Panc1 (cell line): ENCODE results near the gene ARHGEF10L. TPM values are rescaled to one million over a fixed set of nuclear protein-coding genes. Genes with fewer than 3 reads are reported as not detected.

Experiments used
- ATAC-seq: fragments of 200-7000 bp; cut with Tn5 transposase; 2 replicates; pipeline ENCODE4 v1.9.1; 2020; ENCODE audit warnings: mild to moderate bottlenecking, moderate library complexity
- BruUV-seq: library from RNA; stranded (reverse); fragments of 400-500 nt; replicated peaks from 2 replicates; lab custom pipeline; 2021; lab: Mats Ljungman, UMichigan
- CTCF ChIA-PET: fragments of 300-600 bp; sonication (Branson Sonifier 250); formaldehyde crosslinking; loops from one replicate; lab custom pipeline; 2022; ENCODE audit warnings: antibody characterized with exemption; lab: Charles Lee
- POLR2A ChIA-PET: fragments of 300-600 bp; sonication (Branson Sonifier 250); formaldehyde crosslinking; loops from one replicate; lab custom pipeline; 2022; ENCODE audit warnings: antibody characterized with exemption; lab: Charles Lee
- DNase-seq: peaks from one replicate; pipeline ENCODE4 v3.0.0-alpha.2; 2010; ENCODE audit warnings: low read depth, low spot score
- H3K27ac ChIP-seq: 2 replicates; pipeline ENCODE4 v1.5.1; 2011; ENCODE audit warnings: mild to moderate bottlenecking, low read length, inconsistent platforms
- H3K27me3 ChIP-seq: fragments of 200-500 bp; sonication (Bioruptor generic); 2 replicates; pipeline ENCODE4 v1.6.0; 2014; ENCODE audit warnings: low read length, inconsistent platforms; ENCODE audit not compliant: control insufficient read depth, insufficient read depth
- H3K36me3 ChIP-seq: fragments of 200-500 bp; sonication (Bioruptor generic); 2 replicates; pipeline ENCODE4 v1.5.1; 2014; ENCODE audit warnings: inconsistent platforms, mild to moderate bottlenecking, low read length, moderate library complexity; ENCODE audit not compliant: control insufficient read depth, insufficient read depth
- H3K4me1 ChIP-seq: 2 replicates; pipeline ENCODE4 v1.5.1; 2011; ENCODE audit warnings: inconsistent platforms, mild to moderate bottlenecking, low read length, moderate library complexity; ENCODE audit not compliant: control insufficient read depth, insufficient read depth
- H3K4me3 ChIP-seq, 2 experiments: 2 replicates each; pipeline ENCODE4 v1.5.1; 2011 to 2012; ENCODE audit warnings: low read depth in 2 of 2, low read length in 2 of 2, mild to moderate bottlenecking in 2 of 2, inconsistent platforms in 1 of 2, moderate library complexity in 1 of 2
- H3K9me3 ChIP-seq: fragments of 200-500 bp; sonication (Bioruptor generic); 2 replicates; pipeline ENCODE4 v1.5.1; 2014; ENCODE audit warnings: low read depth, mild to moderate bottlenecking, inconsistent platforms, low read length, moderate library complexity; ENCODE audit not compliant: control insufficient read depth, insufficient read depth
- POLR2AphosphoS5 ChIP-seq: IDR thresholded peaks from 2 replicates; pipeline ENCODE4 v1.6.1; 2012; ENCODE audit warnings: mild to moderate bottlenecking, low read depth, low read length, moderate library complexity
- SIN3A ChIP-seq: IDR thresholded peaks from 2 replicates; pipeline ENCODE4 v1.6.1; 2012; ENCODE audit warnings: low read depth, mild to moderate bottlenecking, low read length, moderate library complexity, borderline replicate concordance; ENCODE audit not compliant: insufficient read depth
- TCF7L2 ChIP-seq: IDR thresholded peaks from 2 replicates; pipeline ENCODE4 v1.6.1; 2011; ENCODE audit warnings: mild to moderate bottlenecking, low read depth, low read length, inconsistent platforms
- in situ Hi-C: cut with HindIII; loops from 2 replicates; pipeline ENCODE4 v1.10.0; 2016; ENCODE audit warnings: low sequenced_read_pairs, low pct_unique_long_range_greater_than_20kb
- intact Hi-C: fragments of 100-400 bp; cut with micrococcal nuclease; formaldehyde crosslinking; loops from one replicate; pipeline ENCODE4 v1.10.0; 2022; ENCODE audit not compliant: unreplicated experiment
- total RNA-seq: library from RNA; stranded (reverse); gene quantifications from one replicate; pipeline ENCODE4 v1.2.1, GENCODE V29; 2021; ENCODE audit not compliant: unreplicated experiment
- TF ChIP-seq, protein P1 (sequence below), 2 experiments: IDR thresholded peaks; 2 replicates each; pipeline ENCODE4 v1.6.1; 2011 to 2012; ENCODE audit warnings: low read depth in 2 of 2, control low read depth in 1 of 2, low read length in 1 of 2, mild to moderate bottlenecking in 1 of 2, moderate library complexity in 1 of 2; ENCODE audit not compliant: insufficient read depth in 1 of 2

Gene ARHGEF10L
- total RNA-seq, 1 experiment from 2014 or later: 5.9 TPM

DNA sequence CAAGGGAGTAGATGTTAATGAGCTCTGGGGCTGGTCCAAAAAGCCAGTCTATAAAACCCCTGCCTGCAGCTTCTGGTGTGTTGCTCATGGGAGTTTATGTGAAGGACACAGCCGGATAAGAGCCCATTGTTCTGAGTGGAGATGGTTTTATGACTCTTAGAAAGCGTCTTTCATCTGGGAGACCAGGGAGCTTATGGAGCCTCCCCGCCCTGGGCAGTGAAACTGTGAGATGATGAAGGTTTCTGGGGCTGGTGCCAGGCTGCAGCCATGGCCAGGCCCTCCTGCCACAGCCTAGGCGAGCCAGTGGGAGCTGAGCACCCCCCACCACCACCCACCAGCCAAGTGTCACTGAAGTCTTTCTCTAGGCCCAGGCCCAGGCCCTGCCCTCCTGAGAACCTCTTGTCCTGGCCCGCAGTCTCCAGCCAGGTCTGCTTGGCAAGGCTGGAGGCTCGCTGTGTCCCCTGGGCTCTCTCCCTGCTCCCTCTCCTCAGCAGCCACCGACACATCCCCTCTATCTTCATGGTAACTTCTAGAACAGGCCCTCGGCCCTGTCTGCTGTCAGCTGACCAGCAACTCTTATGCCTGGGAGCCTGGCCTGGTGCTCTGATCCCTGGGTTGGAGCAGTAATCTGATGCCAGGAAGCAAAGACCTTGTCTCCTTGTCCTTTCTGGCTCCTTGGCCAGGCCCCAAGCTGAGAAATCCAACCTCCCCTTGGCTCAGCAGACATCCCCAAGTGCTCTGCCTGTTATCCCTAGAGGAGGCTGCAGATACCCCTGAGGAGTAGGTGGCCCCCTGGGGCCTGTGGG is 7.6 kb upstream of the ARHGEF10L start:
- ChIA-PET CTCF (interaction anchor here (0.5 to 1.1 kb wide), 4 partner anchors 9 to 1381 kb away, joined by 3 to 7 read pairs (median 4); no protein-coding TSS in a partner anchor), POLR2A (no interaction called here)
- peak; percentile 74 for ATAC-seq
- in situ Hi-C loops (no loop called here), intact Hi-C loops (loop anchor here (1.0 kb wide), 1 partner anchor 24 kb away; no protein-coding TSS in a partner anchor)
- H3K4me3 ChIP-seq: no peak overlapping the region
- no peaks in the 10 kb centered on the region for H3K36me3 ChIP-seq
- H3K27ac ChIP-seq: peak overlapping the region; percentile 64
- TF ChIP-seq TCF7L2 (peak; percentile 78; the same call in 1 of the 2 replicates), SIN3A (no peak)
- no TSS peak for BruUV-seq
- no peaks in the 10 kb centered on the region for H3K27me3 ChIP-seq
- no peak for DNase-seq
- peaks cover 21% of the 10 kb centered on the region for H3K4me1 ChIP-seq
- no peaks in the 10 kb centered on the region for H3K9me3 ChIP-seq

DNA sequence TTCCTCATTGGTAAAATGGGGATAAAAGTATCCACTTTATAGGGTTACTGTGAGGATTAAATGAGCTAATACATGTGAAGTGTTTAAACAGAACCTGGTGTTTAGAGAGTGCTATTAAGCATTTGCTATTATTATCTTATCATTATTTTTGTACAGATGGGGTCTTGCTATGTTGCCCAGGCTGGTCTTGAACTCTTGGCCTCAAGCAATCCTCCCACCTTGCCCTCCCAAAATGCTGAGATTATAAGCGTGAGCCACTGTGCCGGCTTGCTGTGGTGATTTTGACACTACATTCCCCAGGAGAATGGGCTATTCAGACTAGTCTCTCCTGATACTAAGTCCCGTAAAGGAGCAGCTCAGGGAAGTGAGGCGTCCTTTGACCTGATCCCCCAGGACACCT is 6.3 kb upstream of the ARHGEF10L start:
- ChIA-PET POLR2A (no interaction called here), CTCF (interaction anchor here (1.0 to 1.1 kb wide), 2 partner anchors 8 to 25 kb away, joined by 4 to 5 read pairs; no protein-coding TSS in a partner anchor)
- H3K4me1 ChIP-seq: peaks cover 19% of the 10 kb centered on the region
- H3K36me3 ChIP-seq: no peaks in the 10 kb centered on the region
- H3K27me3 ChIP-seq: no peaks in the 10 kb centered on the region
- H3K9me3 ChIP-seq: no peaks in the 10 kb centered on the region
- H3K27ac ChIP-seq: no peak overlapping the region
- no TSS peak for BruUV-seq
- no peak for TF ChIP-seq POLR2AphosphoS5
- no peak for TF ChIP-seq SIN3A
- TF ChIP-seq TCF7L2: no peak
- ATAC-seq (no peak), DNase-seq (no peak)
- in situ Hi-C loops: no loop called here
- H3K4me3 ChIP-seq: no peak overlapping the region
- intact Hi-C loops: no loop called here

DNA sequence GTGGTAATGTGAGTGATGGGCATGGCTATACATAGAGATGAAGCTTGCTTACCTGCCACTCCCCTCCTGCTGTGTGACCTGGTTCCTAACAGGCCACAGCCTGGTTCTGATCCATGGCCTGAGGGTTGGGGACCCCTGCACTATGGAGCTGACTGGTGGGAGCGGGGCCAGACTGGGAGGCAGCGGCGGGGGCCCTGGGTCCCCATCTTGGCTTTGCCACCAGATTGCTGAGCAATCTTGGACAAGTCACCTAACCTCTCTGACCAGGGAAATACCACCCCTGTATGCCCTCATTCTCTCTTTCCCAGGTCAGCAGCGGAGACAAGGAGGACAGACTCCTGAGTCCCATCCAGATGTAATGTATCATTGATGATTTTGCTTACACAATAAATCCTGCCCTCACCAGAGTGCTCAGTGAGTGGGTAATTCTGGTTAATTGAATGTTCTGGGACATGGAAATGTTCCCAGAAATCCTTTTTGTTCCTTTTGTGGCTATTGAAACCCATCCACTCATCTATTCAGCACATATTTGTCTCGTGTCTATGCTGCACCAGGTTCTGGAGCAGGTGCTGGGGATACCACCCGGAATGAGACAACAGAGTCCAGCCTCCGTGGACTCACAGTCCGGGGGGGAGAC is 4.1 kb upstream of the ARHGEF10L start:
- Histone ChIP-seq H3K4me1 (peaks cover 33% of the 10 kb centered on the region), H3K36me3 (no peaks in the 10 kb centered on the region), H3K9me3 (no peaks in the 10 kb centered on the region), H3K4me3 (no peak overlapping the region), H3K27me3 (no peaks in the 10 kb centered on the region), H3K27ac (no peak overlapping the region)
- in situ Hi-C loops: no loop called here
- POLR2A ChIA-PET: interaction anchor here (0.6 kb wide), 1 partner anchor 12 kb away, joined by 9 read pairs; no protein-coding TSS in a partner anchor
- CTCF ChIA-PET: no interaction called here
- DNase-seq (no peak), ATAC-seq (no peak)
- TF ChIP-seq TCF7L2 (no peak), SIN3A (no peak)
- TF ChIP-seq, protein P1, sequence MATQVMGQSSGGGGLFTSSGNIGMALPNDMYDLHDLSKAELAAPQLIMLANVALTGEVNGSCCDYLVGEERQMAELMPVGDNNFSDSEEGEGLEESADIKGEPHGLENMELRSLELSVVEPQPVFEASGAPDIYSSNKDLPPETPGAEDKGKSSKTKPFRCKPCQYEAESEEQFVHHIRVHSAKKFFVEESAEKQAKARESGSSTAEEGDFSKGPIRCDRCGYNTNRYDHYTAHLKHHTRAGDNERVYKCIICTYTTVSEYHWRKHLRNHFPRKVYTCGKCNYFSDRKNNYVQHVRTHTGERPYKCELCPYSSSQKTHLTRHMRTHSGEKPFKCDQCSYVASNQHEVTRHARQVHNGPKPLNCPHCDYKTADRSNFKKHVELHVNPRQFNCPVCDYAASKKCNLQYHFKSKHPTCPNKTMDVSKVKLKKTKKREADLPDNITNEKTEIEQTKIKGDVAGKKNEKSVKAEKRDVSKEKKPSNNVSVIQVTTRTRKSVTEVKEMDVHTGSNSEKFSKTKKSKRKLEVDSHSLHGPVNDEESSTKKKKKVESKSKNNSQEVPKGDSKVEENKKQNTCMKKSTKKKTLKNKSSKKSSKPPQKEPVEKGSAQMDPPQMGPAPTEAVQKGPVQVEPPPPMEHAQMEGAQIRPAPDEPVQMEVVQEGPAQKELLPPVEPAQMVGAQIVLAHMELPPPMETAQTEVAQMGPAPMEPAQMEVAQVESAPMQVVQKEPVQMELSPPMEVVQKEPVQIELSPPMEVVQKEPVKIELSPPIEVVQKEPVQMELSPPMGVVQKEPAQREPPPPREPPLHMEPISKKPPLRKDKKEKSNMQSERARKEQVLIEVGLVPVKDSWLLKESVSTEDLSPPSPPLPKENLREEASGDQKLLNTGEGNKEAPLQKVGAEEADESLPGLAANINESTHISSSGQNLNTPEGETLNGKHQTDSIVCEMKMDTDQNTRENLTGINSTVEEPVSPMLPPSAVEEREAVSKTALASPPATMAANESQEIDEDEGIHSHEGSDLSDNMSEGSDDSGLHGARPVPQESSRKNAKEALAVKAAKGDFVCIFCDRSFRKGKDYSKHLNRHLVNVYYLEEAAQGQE (IDR thresholded peaks at IDR 0.05; ENCODE audit: insufficient read depth in 1 of 2, low read depth in 2 of 2, low read length in 1 of 2): no peak
- no TSS peak for BruUV-seq
- intact Hi-C loops: no loop called here
